Liver (tissue), 9 donors: ENCODE measurements around the gene KAT6B. TPM values are rescaled to one million over a fixed set of nuclear protein-coding genes. Genes with fewer than 3 reads are reported as not detected.

Source experiments
- DNase-seq: peaks from one replicate; pipeline ENCODE4 v3.0.0-alpha.2; 2017; ENCODE audit warnings: low spot score
- H3K27ac ChIP-seq, 2 donors: one replicate each; pipeline ENCODE4 v1.7.0; 2013; ENCODE audit warnings: inconsistent platforms in 2 of 2, low read length in 2 of 2, control low read depth in 1 of 2, low read depth in 1 of 2, mild to moderate bottlenecking in 1 of 2
- H3K27me3 ChIP-seq, 4 donors: one replicate each; pipeline versions ENCODE4 v1.6.1 to v1.7.0; 2013; ENCODE audit warnings: low read length in 3 of 4, inconsistent platforms in 1 of 4, mild to moderate bottlenecking in 1 of 4, moderate library complexity in 1 of 4; ENCODE audit not compliant: control insufficient read depth in 4 of 4, insufficient read depth in 4 of 4
- H3K36me3 ChIP-seq, 4 donors: one replicate each; pipeline versions ENCODE4 v1.6.1 to v1.7.0; 2013; ENCODE audit warnings: low read length in 3 of 4, mild to moderate bottlenecking in 3 of 4, low read depth in 1 of 4, moderate library complexity in 1 of 4; ENCODE audit not compliant: control insufficient read depth in 4 of 4, insufficient read depth in 3 of 4
- H3K4me1 ChIP-seq, 4 donors: one replicate each; pipeline versions ENCODE4 v1.6.1 to v1.7.0; 2013; ENCODE audit warnings: low read length in 3 of 4, mild to moderate bottlenecking in 3 of 4, moderate library complexity in 1 of 4; ENCODE audit not compliant: control insufficient read depth in 4 of 4, insufficient read depth in 4 of 4
- H3K4me3 ChIP-seq, 3 donors: one replicate each; pipeline versions ENCODE4 v1.6.1 to v1.7.0; 2013; ENCODE audit warnings: low read length in 3 of 3, control low read depth in 1 of 3, low read depth in 1 of 3, mild to moderate bottlenecking in 1 of 3
- H3K9ac ChIP-seq, 2 donors: one replicate each; pipeline ENCODE4 v1.7.0; 2013; ENCODE audit warnings: low read length in 2 of 2, mild to moderate bottlenecking in 2 of 2, moderate library complexity in 2 of 2, control low read depth in 1 of 2, low read depth in 1 of 2
- H3K9me3 ChIP-seq, 4 donors: one replicate each; pipeline versions ENCODE4 v1.6.1 to v1.7.0; 2013; ENCODE audit warnings: low read length in 3 of 4; ENCODE audit not compliant: control insufficient read depth in 4 of 4
- EGR1 ChIP-seq, 2 donors: IDR thresholded peaks; 2 replicates each; pipeline ENCODE4 v1.6.1; 2016 to 2018; ENCODE audit warnings: antibody characterized with exemption in 2 of 2, low read depth in 2 of 2
- FOXA1 ChIP-seq: IDR thresholded peaks from 2 replicates; pipeline ENCODE4 v1.6.1; 2016; ENCODE audit warnings: antibody characterized with exemption
- GABPA ChIP-seq, 2 donors: IDR thresholded peaks in 1 of 2; conservative IDR thresholded peaks in 1 of 2; 2 replicates each; pipeline ENCODE4 v1.6.1; 2016; ENCODE audit warnings: antibody characterized with exemption in 2 of 2, mild to moderate bottlenecking in 1 of 2, moderate library complexity in 1 of 2
- HNF4A ChIP-seq, 2 donors: conservative IDR thresholded peaks; 2 replicates each; pipeline ENCODE4 v1.6.1; 2016; ENCODE audit warnings: antibody characterized with exemption in 2 of 2, mild to moderate bottlenecking in 2 of 2
- JUND ChIP-seq, 2 donors: IDR thresholded peaks; 2 replicates each; pipeline ENCODE4 v1.6.1; 2016; ENCODE audit warnings: antibody characterized with exemption in 2 of 2
- NR2F2 ChIP-seq: IDR thresholded peaks from 2 replicates; pipeline ENCODE4 v1.6.1; 2016; ENCODE audit warnings: antibody characterized with exemption
- RAD21 ChIP-seq, 2 donors: IDR thresholded peaks; 2 replicates each; pipeline ENCODE4 v1.6.1; 2016; ENCODE audit warnings: antibody characterized with exemption in 2 of 2, mild to moderate bottlenecking in 2 of 2
- SP1 ChIP-seq: IDR thresholded peaks from 2 replicates; pipeline ENCODE4 v1.6.1; 2018; ENCODE audit warnings: antibody characterized with exemption, mild to moderate bottlenecking
- TAF1 ChIP-seq: conservative IDR thresholded peaks from 2 replicates; pipeline ENCODE4 v1.6.1; 2016; ENCODE audit warnings: antibody characterized with exemption, mild to moderate bottlenecking
- whole genome bisulfite sequencing: extraction: QIAGEN DNeasy Blood & Tissue Kit; methylation state at CpG from one replicate; pipeline ENCODE4 v1.1.7; 2013; 5-methylcytosine and 5-hydroxymethylcytosine counted together
- polyA plus RNA-seq, 2 donors: library from polyadenylated mRNA; stranded (reverse) in 1 of 2; unstranded in 1 of 2; fragments of 200-250 nt in 1 of 2; fragments of >200 nt in 1 of 2; fragmentation: Nextera tagmentation in 1 of 2; extraction: Ambion mirVana in 1 of 2; gene quantifications; one replicate each; pipeline versions ENCODE4 v1.2.1 to v1.2.3, GENCODE V29; 2013 to 2015
- total RNA-seq, 2 donors: library from RNA; depleted of rRNA; stranded (reverse); fragments of >200 nt; gene quantifications; one replicate each; pipeline ENCODE4 v1.2.3, GENCODE V29; 2014
- TF ChIP-seq, protein P1 (sequence below): IDR thresholded peaks from 2 replicates; pipeline ENCODE4 v1.6.1; 2016; ENCODE audit warnings: antibody characterized with exemption
- TF ChIP-seq, protein P2 (sequence below): IDR thresholded peaks from 2 replicates; pipeline ENCODE4 v1.6.1; 2016; ENCODE audit warnings: antibody characterized with exemption
- TF ChIP-seq, protein P3 (sequence below): fragments of 150-350 bp; IDR thresholded peaks from 2 replicates; pipeline ENCODE4 v1.5.1; 2017; ENCODE audit warnings: improper control_type of control experiment, low read depth, low read length; ENCODE audit not compliant: missing input control
- TF ChIP-seq, protein P4 (sequence below): IDR thresholded peaks from 2 replicates; pipeline ENCODE4 v1.6.1; 2016; ENCODE audit warnings: antibody characterized with exemption, mild to moderate bottlenecking
- donor health status: healthy.
- donor health status: healthy.
- donor health status: healthy.
- donor health status: healthy.
- donor health status: healthy.

KAT6B gene
- total and polyA plus RNA-seq, 4 donors = 2.0 to 21.2 (median 8.8) TPM

DNA sequence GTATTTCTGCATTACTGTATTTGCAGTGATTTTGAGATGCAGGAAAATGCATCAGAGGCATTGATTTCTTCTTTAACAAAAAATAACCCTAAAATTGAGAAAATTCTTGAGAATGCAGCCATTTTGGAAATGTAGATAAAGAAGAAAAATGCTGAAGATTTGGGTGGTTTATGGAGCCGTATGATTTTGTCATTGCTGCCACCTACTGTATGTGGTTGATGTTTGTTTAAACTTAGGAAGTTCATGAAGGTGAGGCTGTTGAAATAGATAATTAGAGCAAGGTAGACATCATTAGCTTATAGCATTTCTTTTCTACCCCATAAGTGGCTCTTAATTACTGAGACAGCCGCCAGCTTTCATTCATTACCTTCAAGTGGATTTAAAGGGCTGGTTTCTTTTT lies 193.0 kb downstream of the KAT6B start (continued):
- TF ChIP-seq, protein P1, sequence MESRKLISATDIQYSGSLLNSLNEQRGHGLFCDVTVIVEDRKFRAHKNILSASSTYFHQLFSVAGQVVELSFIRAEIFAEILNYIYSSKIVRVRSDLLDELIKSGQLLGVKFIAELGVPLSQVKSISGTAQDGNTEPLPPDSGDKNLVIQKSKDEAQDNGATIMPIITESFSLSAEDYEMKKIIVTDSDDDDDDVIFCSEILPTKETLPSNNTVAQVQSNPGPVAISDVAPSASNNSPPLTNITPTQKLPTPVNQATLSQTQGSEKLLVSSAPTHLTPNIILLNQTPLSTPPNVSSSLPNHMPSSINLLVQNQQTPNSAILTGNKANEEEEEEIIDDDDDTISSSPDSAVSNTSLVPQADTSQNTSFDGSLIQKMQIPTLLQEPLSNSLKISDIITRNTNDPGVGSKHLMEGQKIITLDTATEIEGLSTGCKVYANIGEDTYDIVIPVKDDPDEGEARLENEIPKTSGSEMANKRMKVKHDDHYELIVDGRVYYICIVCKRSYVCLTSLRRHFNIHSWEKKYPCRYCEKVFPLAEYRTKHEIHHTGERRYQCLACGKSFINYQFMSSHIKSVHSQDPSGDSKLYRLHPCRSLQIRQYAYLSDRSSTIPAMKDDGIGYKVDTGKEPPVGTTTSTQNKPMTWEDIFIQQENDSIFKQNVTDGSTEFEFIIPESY = no peak
- no peak for TF ChIP-seq EGR1 (IDR thresholded peaks at IDR 0.05; ENCODE audit: low read depth in 2 of 2)

DNA sequence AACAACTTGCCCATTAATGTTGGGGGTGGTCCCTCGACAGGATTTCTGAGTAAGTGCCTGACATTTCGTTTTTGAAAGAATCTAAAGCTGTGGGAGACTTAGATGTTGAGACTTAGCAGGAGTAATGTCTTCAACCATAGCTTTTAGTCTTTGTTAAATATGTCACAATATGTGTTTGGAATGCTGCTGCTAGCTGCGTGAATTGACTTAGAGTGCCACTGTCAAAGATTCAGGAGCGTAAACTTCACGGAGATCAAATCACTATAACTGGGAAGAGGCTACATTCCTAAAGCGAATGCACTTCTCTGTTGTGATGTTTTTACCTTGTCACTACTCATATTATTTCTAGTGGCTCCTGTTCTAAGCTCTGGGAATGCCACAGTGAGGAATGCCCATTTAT lies 193.8 kb downstream of the KAT6B start:
- TF ChIP-seq JUND (IDR thresholded peaks at IDR 0.05) (no peak), SP1 (no peak), HNF4A (conservative IDR thresholded peaks at IDR 0.05) (no peak), TAF1 (no peak), EGR1 (IDR thresholded peaks at IDR 0.05; ENCODE audit: low read depth in 2 of 2) (no peak), RAD21 (IDR thresholded peaks at IDR 0.05) (no peak), NR2F2 (no peak), FOXA1 (no peak), GABPA (IDR thresholded peaks at IDR 0.05 in 1 of 2, conservative IDR thresholded peaks at IDR 0.05 in 1 of 2) (no peak)
- TF ChIP-seq, protein P2, sequence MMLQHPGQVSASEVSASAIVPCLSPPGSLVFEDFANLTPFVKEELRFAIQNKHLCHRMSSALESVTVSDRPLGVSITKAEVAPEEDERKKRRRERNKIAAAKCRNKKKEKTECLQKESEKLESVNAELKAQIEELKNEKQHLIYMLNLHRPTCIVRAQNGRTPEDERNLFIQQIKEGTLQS = no peak
- TF ChIP-seq, protein P1 = no peak
- TF ChIP-seq, protein P3, sequence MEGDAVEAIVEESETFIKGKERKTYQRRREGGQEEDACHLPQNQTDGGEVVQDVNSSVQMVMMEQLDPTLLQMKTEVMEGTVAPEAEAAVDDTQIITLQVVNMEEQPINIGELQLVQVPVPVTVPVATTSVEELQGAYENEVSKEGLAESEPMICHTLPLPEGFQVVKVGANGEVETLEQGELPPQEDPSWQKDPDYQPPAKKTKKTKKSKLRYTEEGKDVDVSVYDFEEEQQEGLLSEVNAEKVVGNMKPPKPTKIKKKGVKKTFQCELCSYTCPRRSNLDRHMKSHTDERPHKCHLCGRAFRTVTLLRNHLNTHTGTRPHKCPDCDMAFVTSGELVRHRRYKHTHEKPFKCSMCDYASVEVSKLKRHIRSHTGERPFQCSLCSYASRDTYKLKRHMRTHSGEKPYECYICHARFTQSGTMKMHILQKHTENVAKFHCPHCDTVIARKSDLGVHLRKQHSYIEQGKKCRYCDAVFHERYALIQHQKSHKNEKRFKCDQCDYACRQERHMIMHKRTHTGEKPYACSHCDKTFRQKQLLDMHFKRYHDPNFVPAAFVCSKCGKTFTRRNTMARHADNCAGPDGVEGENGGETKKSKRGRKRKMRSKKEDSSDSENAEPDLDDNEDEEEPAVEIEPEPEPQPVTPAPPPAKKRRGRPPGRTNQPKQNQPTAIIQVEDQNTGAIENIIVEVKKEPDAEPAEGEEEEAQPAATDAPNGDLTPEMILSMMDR = no peak
- TF ChIP-seq, protein P4, sequence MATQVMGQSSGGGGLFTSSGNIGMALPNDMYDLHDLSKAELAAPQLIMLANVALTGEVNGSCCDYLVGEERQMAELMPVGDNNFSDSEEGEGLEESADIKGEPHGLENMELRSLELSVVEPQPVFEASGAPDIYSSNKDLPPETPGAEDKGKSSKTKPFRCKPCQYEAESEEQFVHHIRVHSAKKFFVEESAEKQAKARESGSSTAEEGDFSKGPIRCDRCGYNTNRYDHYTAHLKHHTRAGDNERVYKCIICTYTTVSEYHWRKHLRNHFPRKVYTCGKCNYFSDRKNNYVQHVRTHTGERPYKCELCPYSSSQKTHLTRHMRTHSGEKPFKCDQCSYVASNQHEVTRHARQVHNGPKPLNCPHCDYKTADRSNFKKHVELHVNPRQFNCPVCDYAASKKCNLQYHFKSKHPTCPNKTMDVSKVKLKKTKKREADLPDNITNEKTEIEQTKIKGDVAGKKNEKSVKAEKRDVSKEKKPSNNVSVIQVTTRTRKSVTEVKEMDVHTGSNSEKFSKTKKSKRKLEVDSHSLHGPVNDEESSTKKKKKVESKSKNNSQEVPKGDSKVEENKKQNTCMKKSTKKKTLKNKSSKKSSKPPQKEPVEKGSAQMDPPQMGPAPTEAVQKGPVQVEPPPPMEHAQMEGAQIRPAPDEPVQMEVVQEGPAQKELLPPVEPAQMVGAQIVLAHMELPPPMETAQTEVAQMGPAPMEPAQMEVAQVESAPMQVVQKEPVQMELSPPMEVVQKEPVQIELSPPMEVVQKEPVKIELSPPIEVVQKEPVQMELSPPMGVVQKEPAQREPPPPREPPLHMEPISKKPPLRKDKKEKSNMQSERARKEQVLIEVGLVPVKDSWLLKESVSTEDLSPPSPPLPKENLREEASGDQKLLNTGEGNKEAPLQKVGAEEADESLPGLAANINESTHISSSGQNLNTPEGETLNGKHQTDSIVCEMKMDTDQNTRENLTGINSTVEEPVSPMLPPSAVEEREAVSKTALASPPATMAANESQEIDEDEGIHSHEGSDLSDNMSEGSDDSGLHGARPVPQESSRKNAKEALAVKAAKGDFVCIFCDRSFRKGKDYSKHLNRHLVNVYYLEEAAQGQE = no peak
- Histone ChIP-seq H3K27me3 (no peaks in the 10 kb centered on the region), H3K4me3 (no peak overlapping the region), H3K27ac (no peak overlapping the region), H3K9ac (no peak overlapping the region), H3K4me1 (peaks cover 0 to 24% (median 15%) of the 10 kb centered on the region in 4 donors), H3K36me3 (peaks cover 0 to 13% (median 1%) of the 10 kb centered on the region in 4 donors), H3K9me3 (no peaks in the 10 kb centered on the region)
- DNase-seq = no peak
- WGBS = 85% methylated on average over 6 of the region's 6 CpGs
